ENCODE measurements around the gene DLGAP1. TPM values are rescaled to one million over a fixed set of nuclear protein-coding genes. Genes with fewer than 3 reads are reported as not detected.

The DLGAP1 gene
- total RNA-seq, 1 donor from 2014 or later: 2.0 TPM

DNA sequence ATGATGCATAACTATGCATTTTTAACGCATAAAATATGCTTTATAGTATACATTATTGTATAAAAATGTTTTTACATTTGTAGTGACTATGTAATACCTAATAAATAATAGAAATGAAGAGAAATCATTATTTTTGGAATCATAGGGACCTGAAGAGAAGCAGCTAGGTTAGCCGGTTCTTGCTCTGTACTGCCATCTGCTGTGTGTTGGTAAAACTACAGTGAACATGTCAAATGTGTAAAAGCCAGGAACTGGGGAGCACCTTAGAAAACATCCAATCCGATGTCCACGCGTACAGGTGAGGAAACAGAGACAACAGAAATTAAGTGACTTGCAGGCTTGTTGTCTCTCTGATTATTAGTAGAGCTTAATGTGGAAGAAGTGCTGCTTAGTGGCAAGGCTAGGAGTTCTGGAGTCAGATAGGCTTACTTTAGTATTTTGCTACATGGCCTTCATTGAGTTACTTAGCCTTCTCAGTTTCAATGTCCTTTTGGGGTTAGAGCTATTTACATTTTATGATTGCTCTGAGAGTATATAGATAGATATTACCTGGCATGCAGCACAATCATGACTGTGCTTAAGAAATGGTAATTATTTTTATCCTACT lies 386.5 kb downstream of the DLGAP1 start:
- peaks cover 0 to 4% of the 10 kb centered on the region in 2 donors for H3K9me3 ChIP-seq
- no peaks in the 10 kb centered on the region for H3K4me1 ChIP-seq
- no peak overlapping the region for H3K4me3 ChIP-seq
- DNase-seq (ENCODE audit: low spot score in 2 of 2): no peak
- no peaks in the 10 kb centered on the region for H3K27me3 ChIP-seq
- TF ChIP-seq, protein P1, sequence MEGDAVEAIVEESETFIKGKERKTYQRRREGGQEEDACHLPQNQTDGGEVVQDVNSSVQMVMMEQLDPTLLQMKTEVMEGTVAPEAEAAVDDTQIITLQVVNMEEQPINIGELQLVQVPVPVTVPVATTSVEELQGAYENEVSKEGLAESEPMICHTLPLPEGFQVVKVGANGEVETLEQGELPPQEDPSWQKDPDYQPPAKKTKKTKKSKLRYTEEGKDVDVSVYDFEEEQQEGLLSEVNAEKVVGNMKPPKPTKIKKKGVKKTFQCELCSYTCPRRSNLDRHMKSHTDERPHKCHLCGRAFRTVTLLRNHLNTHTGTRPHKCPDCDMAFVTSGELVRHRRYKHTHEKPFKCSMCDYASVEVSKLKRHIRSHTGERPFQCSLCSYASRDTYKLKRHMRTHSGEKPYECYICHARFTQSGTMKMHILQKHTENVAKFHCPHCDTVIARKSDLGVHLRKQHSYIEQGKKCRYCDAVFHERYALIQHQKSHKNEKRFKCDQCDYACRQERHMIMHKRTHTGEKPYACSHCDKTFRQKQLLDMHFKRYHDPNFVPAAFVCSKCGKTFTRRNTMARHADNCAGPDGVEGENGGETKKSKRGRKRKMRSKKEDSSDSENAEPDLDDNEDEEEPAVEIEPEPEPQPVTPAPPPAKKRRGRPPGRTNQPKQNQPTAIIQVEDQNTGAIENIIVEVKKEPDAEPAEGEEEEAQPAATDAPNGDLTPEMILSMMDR (IDR thresholded peaks at IDR 0.05): peak in 2 of 3 experiments; percentile 74 to 79
- H3K36me3 ChIP-seq: no peaks in the 10 kb centered on the region
- intact Hi-C loops (cut with DNase I): loop anchor here (2.0 kb wide), 1 partner anchor 298 kb away; no protein-coding TSS in a partner anchor
- H3K27ac ChIP-seq: no peak overlapping the region

DNA sequence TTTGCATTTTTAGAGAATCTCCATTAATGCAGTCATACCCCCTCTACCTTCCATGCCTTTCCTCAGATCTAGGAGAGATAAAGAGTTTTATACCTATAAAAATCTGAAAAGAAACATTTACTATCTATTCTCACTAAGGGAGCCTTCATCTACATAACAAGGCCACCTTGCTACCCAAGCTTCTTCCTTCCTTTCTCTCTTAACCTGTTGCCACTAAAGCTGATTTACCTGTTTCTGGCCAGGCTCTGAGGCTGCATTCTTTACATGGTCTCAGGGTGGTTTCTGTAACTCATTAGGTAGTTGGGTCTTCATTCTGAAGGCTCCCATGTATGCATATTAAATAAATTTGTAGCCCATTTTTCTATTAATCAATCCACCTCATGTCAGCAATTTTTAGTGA lies 391.6 kb downstream of the DLGAP1 start:
- peaks cover 0 to 4% of the 10 kb centered on the region in 2 donors for H3K9me3 ChIP-seq
- no peaks in the 10 kb centered on the region for H3K4me1 ChIP-seq
- DNase-seq (ENCODE audit: low spot score in 2 of 2): no peak
- no peak overlapping the region for H3K4me3 ChIP-seq
- no peaks in the 10 kb centered on the region for H3K36me3 ChIP-seq
- H3K27me3 ChIP-seq: no peaks in the 10 kb centered on the region
- intact Hi-C loops (cut with DNase I): no loop called here
- TF ChIP-seq, protein P1 (IDR thresholded peaks at IDR 0.05): no peak
- H3K27ac ChIP-seq: no peak overlapping the region

DNA sequence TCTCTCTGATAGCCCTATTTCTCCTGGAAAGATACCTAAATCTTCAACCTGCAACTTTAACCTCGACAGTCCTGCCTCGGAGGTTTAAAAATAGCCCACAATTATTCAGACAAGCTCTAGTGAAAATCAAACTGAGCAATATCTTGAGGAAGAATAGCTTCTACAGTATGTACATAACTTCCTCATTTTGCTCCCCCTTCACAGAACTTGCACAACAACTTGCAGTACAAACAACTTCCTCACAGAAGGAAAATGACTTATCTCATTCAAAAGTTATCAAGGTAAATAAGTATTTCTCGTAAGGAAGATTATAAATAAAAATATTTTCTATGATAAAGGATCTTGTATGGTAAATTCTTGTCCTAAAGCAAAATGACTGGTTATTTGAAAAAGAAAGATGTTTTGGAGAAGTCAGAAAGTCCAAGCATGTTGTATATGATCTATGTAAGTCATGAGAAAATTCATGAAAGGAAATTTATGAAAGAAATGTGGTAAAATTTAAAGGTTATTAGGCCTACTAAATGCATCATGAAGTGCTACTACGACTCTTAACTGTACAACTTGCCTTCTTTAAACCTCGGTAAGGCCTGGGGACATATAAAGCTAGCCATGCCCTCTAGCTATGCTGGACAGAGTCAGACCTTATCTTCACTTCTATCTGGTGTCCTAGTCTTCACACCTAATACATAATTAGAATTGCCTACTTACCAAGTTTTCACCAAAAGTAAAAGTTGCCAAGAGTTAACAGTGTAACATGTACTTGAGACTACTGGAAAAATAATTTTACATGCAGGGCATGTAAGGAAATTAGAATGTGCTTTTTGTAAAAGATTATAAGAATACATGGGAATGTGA lies 394.5 kb downstream of the DLGAP1 start:
- H3K27me3 ChIP-seq: no peaks in the 10 kb centered on the region
- no peak for DNase-seq (ENCODE audit: low spot score in 2 of 2)
- no peak overlapping the region for H3K27ac ChIP-seq
- H3K4me3 ChIP-seq: no peak overlapping the region
- H3K36me3 ChIP-seq: no peaks in the 10 kb centered on the region
- intact Hi-C loops (cut with DNase I): no loop called here
- peaks cover 0 to 1% of the 10 kb centered on the region in 2 donors for H3K9me3 ChIP-seq
- H3K4me1 ChIP-seq: no peaks in the 10 kb centered on the region
- TF ChIP-seq, protein P1 (IDR thresholded peaks at IDR 0.05): no peak

DNA sequence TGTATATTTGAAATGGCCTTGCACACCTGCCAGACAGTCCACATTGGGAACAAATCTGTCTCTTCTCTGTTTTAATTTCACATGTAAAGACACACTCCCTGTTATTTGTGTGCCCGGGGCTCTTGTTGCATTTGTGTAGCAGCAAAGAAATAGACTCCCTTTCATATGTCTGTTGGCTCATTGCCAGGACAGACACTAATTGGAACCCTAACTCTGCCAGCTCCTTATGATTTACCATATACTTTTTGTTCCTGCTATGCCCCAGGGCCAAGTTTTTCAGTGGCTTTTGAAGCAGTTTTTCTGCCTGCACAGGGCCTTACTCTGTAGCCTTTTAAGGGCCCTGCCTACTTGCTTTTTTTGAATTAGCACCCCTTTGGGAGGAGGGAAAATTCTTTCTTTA lies 396.9 kb downstream of the DLGAP1 start:
- Histone ChIP-seq H3K27ac (no peak overlapping the region), H3K4me1 (no peaks in the 10 kb centered on the region), H3K36me3 (no peaks in the 10 kb centered on the region), H3K27me3 (no peaks in the 10 kb centered on the region), H3K9me3 (no peaks in the 10 kb centered on the region), H3K4me3 (no peak overlapping the region)
- intact Hi-C loops (cut with DNase I): no loop called here
- TF ChIP-seq, protein P1 (IDR thresholded peaks at IDR 0.05): no peak
- DNase-seq (ENCODE audit: low spot score in 2 of 2): no peak

DNA sequence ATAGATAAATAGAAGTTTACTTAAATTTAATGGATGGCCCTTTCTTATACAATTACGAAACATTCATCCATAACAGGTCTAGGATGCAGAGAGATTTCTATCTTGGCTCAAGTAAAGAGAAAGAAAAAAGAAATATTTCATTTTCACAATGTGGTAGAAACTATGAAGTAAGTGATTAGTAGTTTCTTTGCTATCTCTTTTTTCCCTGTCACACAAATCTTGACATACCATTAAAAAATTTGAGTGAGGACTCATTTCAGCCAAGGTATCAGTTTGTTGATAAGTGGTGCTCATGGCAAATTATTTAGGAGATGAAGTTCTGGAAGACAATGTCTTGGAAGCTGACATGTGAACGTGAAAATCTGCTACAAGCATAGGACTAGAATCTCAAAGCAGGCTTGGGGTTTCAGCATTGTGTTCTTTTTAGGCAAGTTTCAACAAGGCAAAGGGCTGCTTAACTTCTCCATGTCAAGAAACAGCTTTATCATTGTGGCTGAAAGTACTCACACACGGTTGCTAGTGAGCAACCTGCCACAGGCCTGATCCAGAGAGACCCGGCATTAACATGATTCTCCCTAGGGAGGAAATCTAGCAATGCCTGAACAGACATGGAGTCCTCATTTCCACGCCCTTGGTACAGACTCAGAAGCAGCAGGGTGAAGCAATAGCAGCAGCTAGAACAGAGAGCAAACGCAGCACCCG lies 414.6 kb downstream of the DLGAP1 start:
- H3K27ac ChIP-seq: no peak overlapping the region
- H3K36me3 ChIP-seq: no peaks in the 10 kb centered on the region
- no peaks in the 10 kb centered on the region for H3K9me3 ChIP-seq
- no peak for DNase-seq (ENCODE audit: low spot score in 2 of 2)
- intact Hi-C loops (cut with DNase I): no loop called here
- H3K4me3 ChIP-seq: no peak overlapping the region
- H3K27me3 ChIP-seq: no peaks in the 10 kb centered on the region
- H3K4me1 ChIP-seq: no peaks in the 10 kb centered on the region
- TF ChIP-seq, protein P1 (IDR thresholded peaks at IDR 0.05): no peak

Measured in ascending aorta (tissue), 2 donors.